Activated CD4-positive, alpha-beta memory T cell treated with anti-CD3 and anti-CD28 coated beads for 36 hours (primary cell): Measurements from ENCODE around the gene TAF11L11. TPM values are rescaled to one million over a fixed set of nuclear protein-coding genes. Genes with fewer than 3 reads are reported as not detected.
"Not testable (repeated sequence)": the region's sequence is repeated elsewhere in the genome, so short reads cannot be mapped to it uniquely, and the experiment has no call there.

Source experiments
- CTCF ChIA-PET: fragments of 350-600 bp; sonication (Branson Sonifier 250); formaldehyde crosslinking; loops from one replicate; lab custom pipeline; 2021; ENCODE audit warnings: antibody characterized with exemption, inconsistent platforms; lab: Charles Lee
- POLR2A ChIA-PET: fragments of 350-600 bp; sonication (Branson Sonifier 250); formaldehyde crosslinking; loops from one replicate; lab custom pipeline; 2021; ENCODE audit warnings: antibody characterized with exemption; lab: Charles Lee
- DNase-seq: peaks from one replicate; pipeline ENCODE4 v3.0.0-alpha.2; 2020
- H3K27ac Mint-ChIP-seq: one replicate; pipeline ENCODE4 v1.8.0; 2021; ENCODE audit warnings: mixed read lengths
- H3K27me3 Mint-ChIP-seq: one replicate; pipeline ENCODE4 v1.8.0; 2021; ENCODE audit warnings: mixed read lengths
- H3K36me3 Mint-ChIP-seq: one replicate; pipeline ENCODE4 v1.8.0; 2021; ENCODE audit warnings: mixed read lengths
- H3K4me1 Mint-ChIP-seq: one replicate; pipeline ENCODE4 v1.8.0; 2021; ENCODE audit warnings: low read depth, mixed read lengths
- H3K4me3 Mint-ChIP-seq: one replicate; pipeline ENCODE4 v1.8.0; 2021; ENCODE audit warnings: mild to moderate bottlenecking, mixed read lengths
- H3K9me3 Mint-ChIP-seq: one replicate; pipeline ENCODE4 v1.8.0; 2021; ENCODE audit warnings: mixed read lengths
- intact Hi-C: fragments of 100-400 bp; cut with micrococcal nuclease; formaldehyde crosslinking; loops from one replicate; pipeline ENCODE4 v1.15.1; 2023
- total RNA-seq, 2 experiments: library from RNA; stranded (reverse); gene quantifications; one replicate each; pipeline ENCODE4 v1.2.3, GENCODE V29; 2021

Gene TAF11L11
- not detected for total RNA-seq

GRCh38 chr5:17603880-17604279 is at the start of gene TAF11L11:
Gene TAF11L11, plus strand, starts transcription at chr5:17604183.
- DNase-seq, H3K36me3 Mint-ChIP-seq, H3K9me3 Mint-ChIP-seq, POLR2A ChIA-PET, CTCF ChIA-PET, H3K4me3 Mint-ChIP-seq, H3K27me3 Mint-ChIP-seq, H3K4me1 Mint-ChIP-seq, intact Hi-C loops, H3K27ac Mint-ChIP-seq: not testable (repeated sequence)

- H3K9me3 Mint-ChIP-seq, H3K4me1 Mint-ChIP-seq, H3K27me3 Mint-ChIP-seq, DNase-seq, H3K4me3 Mint-ChIP-seq, intact Hi-C loops, POLR2A ChIA-PET, H3K36me3 Mint-ChIP-seq, H3K27ac Mint-ChIP-seq, CTCF ChIA-PET: not testable (repeated sequence)
Measured at GRCh38 chr5:17585658-17586057, 18.3 kb upstream of the TAF11L11 start, which contains the start of gene TAF11L7. Gene TAF11L7, minus strand, starts transcription at chr5:17585758.

- intact Hi-C loops, H3K27me3 Mint-ChIP-seq, POLR2A ChIA-PET, DNase-seq, CTCF ChIA-PET, H3K4me3 Mint-ChIP-seq, H3K27ac Mint-ChIP-seq, H3K4me1 Mint-ChIP-seq, H3K9me3 Mint-ChIP-seq, H3K36me3 Mint-ChIP-seq: not testable (repeated sequence)
Measured at GRCh38 chr5:17590860-17591259, 13.1 kb upstream of the TAF11L11 start, which contains the start of gene TAF11L8. Gene TAF11L8, minus strand, starts transcription at chr5:17590960.

- POLR2A ChIA-PET, H3K4me1 Mint-ChIP-seq, intact Hi-C loops, DNase-seq, CTCF ChIA-PET, H3K36me3 Mint-ChIP-seq, H3K9me3 Mint-ChIP-seq, H3K27me3 Mint-ChIP-seq, H3K4me3 Mint-ChIP-seq, H3K27ac Mint-ChIP-seq: not testable (repeated sequence)
Measured at GRCh38 chr5:17594255-17594654, 9.7 kb upstream of the TAF11L11 start, which contains the start of gene TAF11L9. Gene TAF11L9, minus strand, starts transcription at chr5:17594394.

- CTCF ChIA-PET, H3K36me3 Mint-ChIP-seq, H3K27ac Mint-ChIP-seq, POLR2A ChIA-PET, H3K27me3 Mint-ChIP-seq, intact Hi-C loops, H3K4me1 Mint-ChIP-seq, H3K9me3 Mint-ChIP-seq, H3K4me3 Mint-ChIP-seq, DNase-seq: not testable (repeated sequence)
Measured at GRCh38 chr5:17597728-17598127, 6.3 kb upstream of the TAF11L11 start, which contains the start of gene TAF11L10. Gene TAF11L10, minus strand, starts transcription at chr5:17597828.

GRCh38 chr5:17604951-17605350 is 968 bp downstream of the TAF11L11 start:
- no peaks in the 10 kb centered on the region for H3K4me1 Mint-ChIP-seq
- H3K36me3 Mint-ChIP-seq, result no peaks in the 10 kb centered on the region
- H3K27me3 Mint-ChIP-seq, result no peaks in the 10 kb centered on the region
- no peak overlapping the region for H3K4me3 Mint-ChIP-seq
- DNase-seq, result no peak
- no peak overlapping the region for H3K27ac Mint-ChIP-seq
- ChIA-PET POLR2A (no interaction called here), CTCF (no interaction called here)
- intact Hi-C loops, result no loop called here
- H3K9me3 Mint-ChIP-seq, result peaks cover 8% of the 10 kb centered on the region

GRCh38 chr5:17607461-17607860 is 3.5 kb downstream of the TAF11L11 start:
- H3K4me1 Mint-ChIP-seq, H3K27me3 Mint-ChIP-seq, intact Hi-C loops, POLR2A ChIA-PET, H3K4me3 Mint-ChIP-seq, H3K36me3 Mint-ChIP-seq, CTCF ChIA-PET, DNase-seq, H3K27ac Mint-ChIP-seq: not testable (repeated sequence)
- peaks cover 11% of the 10 kb centered on the region for H3K9me3 Mint-ChIP-seq

GRCh38 chr5:17610092-17610491 is 6.1 kb downstream of the TAF11L11 start, which contains the start of gene TAF11L12:
Gene TAF11L12, plus strand, starts transcription at chr5:17610392.
- intact Hi-C loops, H3K27me3 Mint-ChIP-seq: not testable (repeated sequence)

GRCh38 chr5:17614872-17615605 is 11.1 kb downstream of the TAF11L11 start:
- no peaks in the 10 kb centered on the region for H3K4me1 Mint-ChIP-seq
- intact Hi-C loops, result no loop called here
- H3K36me3 Mint-ChIP-seq, result no peaks in the 10 kb centered on the region
- peaks cover 8% of the 10 kb centered on the region for H3K9me3 Mint-ChIP-seq
- no peak overlapping the region for H3K4me3 Mint-ChIP-seq
- DNase-seq, result no peak
- H3K27ac Mint-ChIP-seq, result no peak overlapping the region
- ChIA-PET CTCF (no interaction called here), POLR2A (no interaction called here)
- no peaks in the 10 kb centered on the region for H3K27me3 Mint-ChIP-seq

More at GRCh38 chr5:17610092-17610491, 6.1 kb downstream of the TAF11L11 start, which contains the start of gene TAF11L12:
- H3K27ac Mint-ChIP-seq, H3K9me3 Mint-ChIP-seq, DNase-seq, H3K4me3 Mint-ChIP-seq, POLR2A ChIA-PET, H3K4me1 Mint-ChIP-seq, H3K36me3 Mint-ChIP-seq, CTCF ChIA-PET: not testable (repeated sequence)

- intact Hi-C loops, result no loop called here
- Mint-ChIP-seq H3K9me3 (peaks cover 4% of the 10 kb centered on the region), H3K4me1 (no peaks in the 10 kb centered on the region), H3K27ac (no peak overlapping the region), H3K27me3 (no peaks in the 10 kb centered on the region), H3K4me3 (no peak overlapping the region), H3K36me3 (no peaks in the 10 kb centered on the region)
- DNase-seq, result no peak
- ChIA-PET POLR2A (no interaction called here), CTCF (interaction anchor here (0.7 kb wide), 1 partner anchor 179 kb away, joined by 3 read pairs; no protein-coding TSS in a partner anchor)
Measured at GRCh38 chr5:17619354-17619753, 15.4 kb downstream of the TAF11L11 start.

GRCh38 chr5:17620627-17621026 is 16.6 kb downstream of the TAF11L11 start:
- H3K27ac Mint-ChIP-seq, result no peak overlapping the region
- CTCF ChIA-PET, result no interaction called here
- H3K4me1 Mint-ChIP-seq, result no peaks in the 10 kb centered on the region
- no peak overlapping the region for H3K4me3 Mint-ChIP-seq
- no peak for DNase-seq
- H3K27me3 Mint-ChIP-seq, result no peaks in the 10 kb centered on the region
- peaks cover 6% of the 10 kb centered on the region for H3K9me3 Mint-ChIP-seq
- intact Hi-C loops, result no loop called here
- no peaks in the 10 kb centered on the region for H3K36me3 Mint-ChIP-seq
- POLR2A ChIA-PET, result no interaction called here

GRCh38 chr5:17625686-17626085 is 21.7 kb downstream of the TAF11L11 start:
- POLR2A ChIA-PET, result no interaction called here
- intact Hi-C loops, result no loop called here
- Mint-ChIP-seq H3K27me3 (no peaks in the 10 kb centered on the region), H3K27ac (no peak overlapping the region), H3K9me3 (peaks cover 4% of the 10 kb centered on the region), H3K36me3 (no peaks in the 10 kb centered on the region), H3K4me1 (no peaks in the 10 kb centered on the region), H3K4me3 (no peak overlapping the region)
- no peak for DNase-seq
- CTCF ChIA-PET, result no interaction called here

GRCh38 chr5:17631788-17632187 is 27.8 kb downstream of the TAF11L11 start, which contains the start of gene TAF11L13:
Gene TAF11L13, plus strand, starts transcription at chr5:17632088.
- DNase-seq, intact Hi-C loops, H3K27me3 Mint-ChIP-seq, H3K36me3 Mint-ChIP-seq, H3K4me3 Mint-ChIP-seq, CTCF ChIA-PET, H3K9me3 Mint-ChIP-seq, H3K27ac Mint-ChIP-seq, H3K4me1 Mint-ChIP-seq, POLR2A ChIA-PET: not testable (repeated sequence)
